Measurements from ENCODE around the gene MGAT5B. TPM values are rescaled to one million over a fixed set of nuclear protein-coding genes. Genes with fewer than 3 reads are reported as not detected.

MGAT5B gene
- total and polyA plus RNA-seq, 4 donors: 0.28 to 0.67 (median 0.46) TPM

DNA sequence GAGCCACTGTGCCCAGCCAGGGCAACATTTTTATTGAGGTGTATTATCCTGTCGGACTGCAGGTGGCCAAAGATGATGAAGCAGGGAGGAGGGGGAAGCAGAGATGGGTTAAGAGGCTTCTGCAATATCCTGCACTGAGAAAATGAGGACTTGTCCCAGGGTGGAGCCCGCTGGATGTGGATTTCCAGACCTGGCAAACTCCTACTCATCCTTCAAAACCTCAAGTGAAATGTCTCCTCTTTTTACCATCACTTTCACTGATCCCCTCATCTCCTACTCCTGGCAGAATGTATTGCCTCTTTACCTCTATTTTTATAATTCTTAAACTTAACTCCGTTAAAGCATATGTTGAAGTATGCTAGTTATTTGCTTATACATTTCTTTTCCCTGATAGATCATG lies 60.9 kb downstream of the MGAT5B start:
- TF ChIP-seq, protein P1, sequence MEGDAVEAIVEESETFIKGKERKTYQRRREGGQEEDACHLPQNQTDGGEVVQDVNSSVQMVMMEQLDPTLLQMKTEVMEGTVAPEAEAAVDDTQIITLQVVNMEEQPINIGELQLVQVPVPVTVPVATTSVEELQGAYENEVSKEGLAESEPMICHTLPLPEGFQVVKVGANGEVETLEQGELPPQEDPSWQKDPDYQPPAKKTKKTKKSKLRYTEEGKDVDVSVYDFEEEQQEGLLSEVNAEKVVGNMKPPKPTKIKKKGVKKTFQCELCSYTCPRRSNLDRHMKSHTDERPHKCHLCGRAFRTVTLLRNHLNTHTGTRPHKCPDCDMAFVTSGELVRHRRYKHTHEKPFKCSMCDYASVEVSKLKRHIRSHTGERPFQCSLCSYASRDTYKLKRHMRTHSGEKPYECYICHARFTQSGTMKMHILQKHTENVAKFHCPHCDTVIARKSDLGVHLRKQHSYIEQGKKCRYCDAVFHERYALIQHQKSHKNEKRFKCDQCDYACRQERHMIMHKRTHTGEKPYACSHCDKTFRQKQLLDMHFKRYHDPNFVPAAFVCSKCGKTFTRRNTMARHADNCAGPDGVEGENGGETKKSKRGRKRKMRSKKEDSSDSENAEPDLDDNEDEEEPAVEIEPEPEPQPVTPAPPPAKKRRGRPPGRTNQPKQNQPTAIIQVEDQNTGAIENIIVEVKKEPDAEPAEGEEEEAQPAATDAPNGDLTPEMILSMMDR (IDR thresholded peaks at IDR 0.05; ENCODE audit: control extremely low read depth, extremely low read depth): no peak
- Histone ChIP-seq H3K4me3 (no peak overlapping the region), H3K36me3 (ENCODE audit: control insufficient read depth in 4 of 4, insufficient read depth in 4 of 4, low read length in 4 of 4) (no peaks in the 10 kb centered on the region), H3K9ac (ENCODE audit: insufficient read depth in 1 of 2, low read length in 2 of 2) (no peak overlapping the region), H3K27me3 (ENCODE audit: control insufficient read depth in 3 of 3, insufficient read depth in 3 of 3, low read length in 2 of 3) (peaks cover 0 to 2% (median 0%) of the 10 kb centered on the region in 3 donors), H3K27ac (ENCODE audit: low read depth in 1 of 2, low read length in 1 of 2) (no peak overlapping the region), H3K9me3 (ENCODE audit: control insufficient read depth in 4 of 4, insufficient read depth in 3 of 4, low read length in 3 of 4) (no peaks in the 10 kb centered on the region), H3K4me1 (ENCODE audit: control insufficient read depth in 5 of 5, insufficient read depth in 5 of 5, low read length in 5 of 5) (peaks cover 0 to 7% (median 0%) of the 10 kb centered on the region in 5 donors)
- no peak for ATAC-seq (ENCODE audit: insufficient read depth, low FRiP score)
- no peak for DNase-seq
- WGBS, 2 donors: 88% methylated on average over 3 of the region's 3 CpGs

DNA sequence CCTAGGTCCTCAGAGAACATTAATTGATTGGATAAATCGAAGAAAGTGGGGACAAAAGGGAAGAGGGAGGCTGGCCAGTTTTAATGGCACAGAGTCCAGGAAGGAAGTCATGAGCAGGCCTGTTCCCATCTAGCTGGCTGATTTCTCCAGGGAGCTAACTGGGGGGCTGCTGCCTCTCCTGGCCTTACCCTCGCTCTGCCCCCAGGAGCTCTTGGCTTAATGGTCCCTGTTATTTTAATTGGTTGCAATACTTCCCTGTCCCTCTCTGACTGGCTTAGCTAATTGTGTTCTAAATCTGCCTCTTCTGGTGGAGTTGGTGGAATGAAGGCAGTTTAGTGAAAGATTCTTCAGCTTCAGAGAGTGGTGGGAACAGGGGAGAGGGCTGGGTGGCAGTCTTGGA lies 61.4 kb downstream of the MGAT5B start:
- TF ChIP-seq, protein P1 (IDR thresholded peaks at IDR 0.05; ENCODE audit: control extremely low read depth, extremely low read depth): no peak
- ATAC-seq (ENCODE audit: insufficient read depth, low FRiP score): no peak
- Histone ChIP-seq H3K9me3 (ENCODE audit: control insufficient read depth in 4 of 4, insufficient read depth in 3 of 4, low read length in 3 of 4) (no peaks in the 10 kb centered on the region), H3K4me1 (ENCODE audit: control insufficient read depth in 5 of 5, insufficient read depth in 5 of 5, low read length in 5 of 5) (peaks cover 0 to 7% (median 0%) of the 10 kb centered on the region in 5 donors), H3K9ac (ENCODE audit: insufficient read depth in 1 of 2, low read length in 2 of 2) (no peak overlapping the region), H3K36me3 (ENCODE audit: control insufficient read depth in 4 of 4, insufficient read depth in 4 of 4, low read length in 4 of 4) (no peaks in the 10 kb centered on the region), H3K27me3 (ENCODE audit: control insufficient read depth in 3 of 3, insufficient read depth in 3 of 3, low read length in 2 of 3) (peaks cover 0 to 3% (median 0%) of the 10 kb centered on the region in 3 donors), H3K4me3 (no peak overlapping the region), H3K27ac (ENCODE audit: low read depth in 1 of 2, low read length in 1 of 2) (no peak overlapping the region)
- DNase-seq: no peak
- WGBS, 2 donors: 64 to 74% methylated on average over 2 of the region's 2 CpGs

DNA sequence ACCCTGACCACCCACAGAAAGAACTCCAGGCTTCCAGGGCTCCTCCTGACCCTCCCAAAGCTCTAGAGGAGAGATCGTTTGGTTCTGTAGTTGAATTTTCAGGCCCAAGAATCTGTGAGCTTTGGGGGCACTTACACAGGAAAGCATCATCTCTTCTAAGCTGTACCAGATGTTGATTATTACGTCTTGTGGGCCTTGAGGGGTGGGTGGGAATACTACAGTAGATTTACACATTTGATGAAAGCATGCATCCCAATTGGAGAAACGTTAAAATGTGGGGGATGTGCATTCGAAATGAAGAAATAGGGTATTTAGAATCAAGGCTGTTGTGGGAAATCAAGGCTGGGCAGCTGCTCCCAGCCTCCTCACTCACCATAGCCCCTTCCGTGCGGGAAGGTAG lies 61.9 kb downstream of the MGAT5B start:
- DNase-seq: no peak
- 79 to 89% methylated on average over 6 of the region's 6 CpGs for WGBS, 2 donors
- Histone ChIP-seq H3K27me3 (ENCODE audit: control insufficient read depth in 3 of 3, insufficient read depth in 3 of 3, low read length in 2 of 3) (peaks cover 0 to 6% (median 0%) of the 10 kb centered on the region in 3 donors), H3K4me3 (no peak overlapping the region), H3K9ac (ENCODE audit: insufficient read depth in 1 of 2, low read length in 2 of 2) (no peak overlapping the region), H3K27ac (ENCODE audit: low read depth in 1 of 2, low read length in 1 of 2) (no peak overlapping the region), H3K4me1 (ENCODE audit: control insufficient read depth in 5 of 5, insufficient read depth in 5 of 5, low read length in 5 of 5) (peaks cover 0 to 7% (median 0%) of the 10 kb centered on the region in 5 donors), H3K9me3 (ENCODE audit: control insufficient read depth in 4 of 4, insufficient read depth in 3 of 4, low read length in 3 of 4) (no peaks in the 10 kb centered on the region), H3K36me3 (ENCODE audit: control insufficient read depth in 4 of 4, insufficient read depth in 4 of 4, low read length in 4 of 4) (no peaks in the 10 kb centered on the region)
- TF ChIP-seq, protein P1 (IDR thresholded peaks at IDR 0.05; ENCODE audit: control extremely low read depth, extremely low read depth): no peak
- ATAC-seq (ENCODE audit: insufficient read depth, low FRiP score): no peak
